ENCODE measurements around the gene CCDC9.
A peak's percentile ranks its signal among the peaks of the same experiment; 100 is the strongest.
"Not testable (repeated sequence)": the region's sequence is repeated elsewhere in the genome, so short reads cannot be mapped to it uniquely, and the experiment has no call there.

Gene CCDC9

GRCh38 chr19:47261946-47262793 lies 5.8 kb downstream of the CCDC9 start:
- DNase-seq: not testable (repeated sequence)

GRCh38 chr19:47264629-47265028 lies 8.3 kb downstream of the CCDC9 start:
- DNase-seq: no peak

DNA sequence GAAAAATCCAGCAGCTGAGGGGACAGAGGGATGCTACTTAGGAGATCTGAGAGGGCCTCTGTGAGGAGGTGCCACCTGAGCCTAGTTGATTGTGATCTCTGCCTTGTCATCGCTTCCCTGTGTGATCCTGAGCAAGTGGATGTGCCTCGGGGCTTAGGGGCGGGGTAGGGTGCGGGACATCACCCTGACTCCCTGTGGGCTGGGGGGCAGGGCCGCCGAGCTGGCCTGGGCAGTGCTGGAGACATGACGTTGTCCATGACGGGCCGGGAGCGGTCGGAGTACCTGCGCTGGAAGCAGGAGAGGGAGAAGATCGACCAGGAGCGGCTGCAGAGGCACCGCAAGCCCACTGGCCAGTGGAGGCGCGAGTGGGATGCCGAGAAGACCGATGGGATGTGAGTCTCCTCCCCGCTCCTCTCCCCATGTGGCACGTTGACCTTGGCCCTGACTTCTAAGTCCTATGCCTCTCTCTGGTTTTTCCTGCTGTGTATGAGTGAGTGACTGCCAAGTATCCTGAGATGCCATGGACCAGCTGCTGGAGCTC lies 10.1 kb downstream of the CCDC9 start:
- DNase-seq: no peak

- DNase-seq: no peak
These were observed 11.0 kb downstream of the CCDC9 start for GRCh38 chr19:47267350-47267759.

GRCh38 chr19:47268028-47268427 lies 11.7 kb downstream of the CCDC9 start:
- DNase-seq: no peak

DNA sequence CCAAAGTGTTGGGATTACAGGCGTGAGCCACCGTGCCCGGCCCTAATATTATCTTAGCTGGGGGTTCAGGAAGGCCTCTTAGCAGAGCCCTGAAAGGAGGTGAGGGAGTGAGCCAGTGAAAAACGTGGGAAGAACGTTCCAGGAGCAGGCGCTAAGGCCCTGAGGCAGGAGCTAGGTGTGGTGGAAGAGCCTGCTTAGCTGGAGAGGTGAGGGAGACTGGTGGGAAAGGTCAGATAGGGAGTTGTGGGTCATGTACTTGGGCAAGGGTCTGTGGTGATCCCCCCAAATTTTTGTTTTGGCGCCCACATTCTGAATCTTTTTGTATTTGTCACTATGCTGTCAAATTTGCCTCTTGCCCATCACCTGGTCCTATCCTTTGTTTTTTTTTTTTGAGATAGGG lies 13.3 kb downstream of the CCDC9 start:
- DNase-seq: no peak

- DNase-seq: no peak
These were observed 14.1 kb downstream of the CCDC9 start for GRCh38 chr19:47270408-47270807.

DNA sequence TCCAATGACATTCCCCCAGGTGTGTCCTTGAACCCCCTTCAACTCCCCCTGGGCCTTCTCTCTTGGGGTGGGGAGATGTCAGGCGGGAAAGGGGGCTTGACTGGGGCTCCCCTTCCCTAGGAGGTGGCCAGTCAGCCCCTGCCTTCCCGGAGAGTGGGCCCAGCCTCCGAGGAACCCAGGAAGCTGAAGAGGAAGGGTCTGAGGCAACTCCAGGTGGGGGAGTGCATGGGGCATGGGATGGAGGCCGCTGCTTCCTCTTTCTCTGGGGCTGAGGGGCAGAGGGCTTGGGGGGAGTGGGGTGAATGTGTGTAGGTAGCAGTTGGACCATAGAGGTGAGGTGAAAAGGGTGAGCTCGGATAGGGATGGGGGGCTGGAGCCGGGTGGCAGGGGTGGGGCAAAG lies 15.6 kb downstream of the CCDC9 start:
- DNase-seq: no peak

DNA sequence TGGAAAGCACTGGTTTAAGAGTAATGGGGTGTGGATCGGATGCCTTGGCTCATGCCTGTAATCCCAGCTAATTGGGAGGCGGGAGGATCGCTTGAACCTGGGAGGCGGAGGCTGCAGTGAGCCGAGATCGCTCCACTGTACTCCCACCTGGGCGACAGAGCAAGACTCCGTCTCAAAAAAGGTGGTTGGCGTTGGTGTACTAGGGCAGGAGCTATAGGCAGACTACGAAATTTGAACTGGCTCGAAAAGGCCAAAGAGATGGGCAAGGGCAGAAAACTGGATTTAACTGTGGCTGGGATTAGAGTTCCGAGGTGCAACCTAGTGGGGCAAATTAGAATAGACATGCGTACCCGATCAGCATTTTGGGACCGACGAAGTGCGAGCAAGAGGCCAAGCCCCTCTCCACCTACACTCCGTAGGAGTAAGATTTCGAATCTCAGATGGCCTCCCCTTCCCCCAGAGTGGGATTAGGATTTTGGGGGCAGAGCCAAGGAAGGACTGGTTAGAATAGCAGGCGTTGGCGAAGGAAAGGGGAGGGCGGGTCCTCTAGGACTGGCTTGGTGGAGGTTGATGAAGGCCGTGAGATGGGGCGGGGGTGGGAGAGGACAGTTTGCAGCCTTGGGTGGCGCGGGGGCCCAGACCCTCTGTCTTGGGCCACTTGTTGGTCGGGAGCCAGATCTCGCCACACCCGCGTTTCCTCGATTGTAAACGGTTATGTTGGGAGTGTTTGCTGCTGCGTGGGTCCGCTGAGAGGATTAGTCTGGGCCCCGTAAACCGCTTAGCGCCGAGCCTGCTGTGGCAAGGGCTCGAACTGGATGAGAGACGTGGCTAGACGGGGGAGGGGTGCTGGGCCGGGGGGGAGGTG lies 16.4 kb downstream of the CCDC9 start:
- peak; percentile 66 for DNase-seq

- DNase-seq: peak; percentile 92
These were observed 17.2 kb downstream of the CCDC9 start for GRCh38 chr19:47273313-47274070.

- peak; percentile 100 for DNase-seq
These were observed 18.0 kb downstream of the CCDC9 start, which contains the start of gene INAFM1 for GRCh38 chr19:47274071-47274890. Gene INAFM1 (plus strand): TSS chr19:47274885. CDS start chr19:47274920, 35 bp downstream.

DNA sequence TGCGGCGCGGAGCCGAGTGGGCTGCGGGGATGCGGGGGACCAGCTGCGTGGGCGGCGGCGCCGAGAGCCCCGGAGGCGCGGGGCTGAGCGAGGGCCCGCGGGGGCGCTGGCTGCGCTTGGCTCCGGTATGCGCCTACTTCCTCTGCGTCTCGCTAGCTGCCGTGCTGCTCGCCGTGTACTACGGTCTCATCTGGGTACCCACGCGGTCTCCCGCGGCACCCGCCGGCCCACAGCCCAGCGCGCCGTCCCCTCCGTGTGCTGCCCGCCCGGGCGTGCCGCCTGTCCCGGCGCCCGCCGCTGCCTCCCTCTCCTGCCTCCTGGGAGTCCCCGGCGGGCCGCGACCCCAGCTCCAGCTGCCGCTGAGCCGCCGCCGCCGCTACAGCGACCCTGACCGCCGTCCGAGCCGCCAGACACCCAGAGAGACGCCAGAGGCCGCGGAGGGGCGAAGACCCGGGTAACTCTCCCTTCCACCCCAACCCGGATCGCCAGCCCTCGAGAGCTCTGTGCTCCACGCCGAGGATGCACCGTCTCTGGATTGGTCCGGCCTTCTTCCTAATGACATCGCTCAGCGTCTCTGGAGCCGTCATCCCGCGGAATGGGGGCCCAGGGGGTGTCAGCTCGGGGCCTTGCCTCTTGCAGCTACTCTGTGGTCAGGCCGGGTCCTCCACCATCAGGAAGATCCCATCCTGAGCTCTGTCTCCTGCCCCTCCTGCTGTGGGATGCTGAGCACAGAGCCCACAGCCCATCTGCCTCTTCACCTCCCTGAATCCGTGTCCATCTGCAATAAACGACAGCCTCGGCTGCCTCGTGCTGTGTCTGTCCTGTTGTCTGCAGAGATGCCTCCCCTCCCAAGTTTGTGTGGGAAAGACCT lies 18.8 kb downstream of the CCDC9 start:
- peak; percentile 38 for DNase-seq

DNA sequence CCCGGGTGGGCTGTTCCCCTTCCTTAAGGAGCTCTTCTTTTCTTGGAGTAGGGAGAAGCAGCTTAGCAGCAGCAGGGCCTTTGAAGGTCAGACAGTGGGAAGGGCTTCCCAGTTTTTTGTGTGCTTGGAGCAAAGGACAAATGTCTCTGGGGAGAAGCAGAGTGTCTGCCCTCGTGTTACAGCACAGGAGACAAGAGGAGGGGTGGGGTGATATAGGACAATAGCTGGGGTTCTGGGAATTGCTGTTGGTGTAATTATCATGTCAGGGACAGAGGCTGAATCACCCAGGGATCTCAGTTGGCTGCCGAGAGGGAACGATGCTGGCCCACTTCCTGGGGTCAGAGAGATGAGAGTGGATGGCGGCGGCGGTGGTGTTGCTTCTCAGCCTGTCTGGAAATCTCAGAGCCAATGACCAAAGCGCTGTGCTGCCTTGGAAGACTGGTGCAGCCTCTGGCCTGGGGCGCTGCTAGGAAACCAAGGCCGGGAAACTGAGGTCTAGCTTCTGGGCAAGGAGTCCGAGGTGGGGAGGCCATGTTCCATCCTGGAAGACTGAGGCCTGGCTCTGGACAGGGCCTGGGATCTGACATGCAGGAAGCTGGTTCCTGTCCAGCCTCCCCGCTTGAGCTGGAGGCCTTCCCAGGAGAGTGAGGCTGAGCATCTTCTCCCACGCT lies 19.6 kb downstream of the CCDC9 start:
- no peak for DNase-seq

DNA sequence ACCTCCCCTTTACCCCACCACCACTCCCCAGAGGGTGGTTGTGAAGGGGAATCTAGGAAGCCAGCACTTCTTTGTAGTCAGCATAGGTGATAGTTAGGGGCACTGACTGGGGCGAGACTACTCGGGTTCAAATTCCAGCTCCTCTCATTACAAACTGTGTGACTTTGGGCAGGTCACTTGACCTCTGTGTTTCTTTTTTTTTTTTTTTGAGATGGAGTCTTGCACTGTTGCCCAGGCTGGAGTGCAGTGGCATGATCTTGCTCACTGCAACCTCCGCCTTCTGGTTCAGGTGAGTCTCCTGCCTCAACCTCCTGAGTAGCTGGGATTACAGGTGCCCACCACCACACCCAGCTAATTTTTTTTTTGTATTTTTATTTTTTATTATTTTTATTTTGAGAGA lies 20.2 kb downstream of the CCDC9 start:
- not testable (repeated sequence) for DNase-seq

GRCh38 chr19:47280183-47280797 lies 24.0 kb downstream of the CCDC9 start:
- DNase-seq: peak; percentile 84

DNA sequence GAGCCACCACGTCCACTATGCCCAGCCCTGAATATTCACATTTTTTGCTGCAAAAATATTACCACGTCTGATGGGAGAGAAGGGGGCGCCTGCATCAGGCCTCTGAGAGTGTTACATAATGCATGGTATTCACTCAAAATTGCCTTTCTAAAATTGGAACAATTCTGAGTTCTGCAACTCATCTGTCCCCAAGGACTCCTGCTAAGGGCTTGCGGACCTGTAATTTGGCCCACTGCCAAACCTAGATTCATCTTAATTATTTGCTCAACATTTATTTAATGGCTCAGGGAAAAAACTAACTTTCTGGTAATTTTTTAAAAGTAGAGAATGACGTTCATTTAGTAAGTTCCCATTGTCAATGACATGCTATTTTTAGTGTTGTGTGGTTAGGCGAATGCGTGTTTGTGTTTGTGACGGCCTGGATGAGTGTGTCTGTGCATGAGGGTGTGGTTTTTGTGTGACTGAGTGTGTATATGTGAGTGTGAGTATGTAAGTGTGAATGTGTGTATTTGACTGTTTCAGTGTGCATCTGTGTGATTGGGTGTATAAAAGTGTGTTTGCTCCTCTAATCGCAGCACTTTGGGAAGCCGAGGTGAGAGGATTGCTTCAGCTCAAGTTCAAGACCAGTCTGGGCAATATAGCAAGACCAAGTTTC lies 27.2 kb downstream of the CCDC9 start:
- DNase-seq: no peak

- peak; percentile 47 for DNase-seq
These were observed 28.1 kb downstream of the CCDC9 start for GRCh38 chr19:47284324-47284899.

GRCh38 chr19:47296036-47296435 lies 39.7 kb downstream of the CCDC9 start:
- DNase-seq: peak; percentile 85

- DNase-seq: not testable (repeated sequence)
These were observed 44.5 kb downstream of the CCDC9 start for GRCh38 chr19:47300867-47301266.
